Dermis microvascular lymphatic vessel endothelial cell (primary cell): Measurements from ENCODE around the gene CNTNAP5. TPM values are rescaled to one million over a fixed set of nuclear protein-coding genes. Genes with fewer than 3 reads are reported as not detected.

Source experiments
- DNase-seq, 2 donors: peaks; one replicate each; pipeline versions ENCODE4 v3.0.0 to v3.0.0-alpha.2; 2010; ENCODE audit warnings: low read depth in 2 of 2
- total RNA-seq: library from RNA; depleted of rRNA; stranded (reverse); fragments of >200 nt; gene quantifications from 2 replicates; pipeline ENCODE4 v1.2.1, GENCODE V29; 2014

CNTNAP5 gene
- total RNA-seq, 1 donor from 2014 or later: not detected

GRCh38 chr2:124261456-124261855, 236.4 kb downstream of the CNTNAP5 start:
- DNase-seq: no peak

GRCh38 chr2:124264551-124265091, 239.5 kb downstream of the CNTNAP5 start:
- DNase-seq: no peak

GRCh38 chr2:124267794-124268193, 242.7 kb downstream of the CNTNAP5 start:
- no peak for DNase-seq

GRCh38 chr2:124269348-124269747, 244.3 kb downstream of the CNTNAP5 start:
- DNase-seq: no peak

GRCh38 chr2:124272261-124272841, 247.3 kb downstream of the CNTNAP5 start:
- no peak for DNase-seq

GRCh38 chr2:124281541-124281940, 256.5 kb downstream of the CNTNAP5 start:
- no peak for DNase-seq

GRCh38 chr2:124283096-124283495, 258.0 kb downstream of the CNTNAP5 start:
- DNase-seq: no peak

GRCh38 chr2:124286089-124286783, 261.1 kb downstream of the CNTNAP5 start:
- DNase-seq: no peak

- DNase-seq: no peak
These were observed 264.0 kb downstream of the CNTNAP5 start for GRCh38 chr2:124289060-124289459.

GRCh38 chr2:124289615-124290014, 264.5 kb downstream of the CNTNAP5 start:
- no peak for DNase-seq

- DNase-seq: no peak
These were observed 271.4 kb downstream of the CNTNAP5 start for GRCh38 chr2:124296470-124296869.

GRCh38 chr2:124301915-124302314, 276.8 kb downstream of the CNTNAP5 start:
- DNase-seq: no peak

GRCh38 chr2:124308319-124309062, 283.4 kb downstream of the CNTNAP5 start:
- no peak for DNase-seq

GRCh38 chr2:124309563-124310138, 284.6 kb downstream of the CNTNAP5 start:
- DNase-seq: no peak

- no peak for DNase-seq
These were observed 285.6 kb downstream of the CNTNAP5 start for GRCh38 chr2:124310671-124311070.

GRCh38 chr2:124314084-124314483, 289.0 kb downstream of the CNTNAP5 start:
- no peak for DNase-seq

- no peak for DNase-seq
These were observed 290.3 kb downstream of the CNTNAP5 start for GRCh38 chr2:124315221-124315880.

GRCh38 chr2:124316133-124316532, 291.0 kb downstream of the CNTNAP5 start:
- no peak for DNase-seq

- no peak for DNase-seq
These were observed 292.0 kb downstream of the CNTNAP5 start for GRCh38 chr2:124316881-124317605.

- no peak for DNase-seq
These were observed 292.5 kb downstream of the CNTNAP5 start for GRCh38 chr2:124317628-124318027.

- DNase-seq: no peak
These were observed 293.8 kb downstream of the CNTNAP5 start for GRCh38 chr2:124318913-124319312.
